ENCODE measurements around the gene LILRB2.

- TF ChIP-seq CTCF (IDR thresholded peaks at IDR 0.05): no peak
- TF ChIP-seq POLR2A (IDR thresholded peaks at IDR 0.05): no peak
These were observed 28.1 kb downstream of the LILRB2 start for GRCh38 chr19:54252845-54253244.
